Stimulated activated CD4-positive, alpha-beta T cell treated with anti-CD3 and anti-CD28 coated beads, TNF-alpha, amount 100 ng/mL, for 4 hours (primary cell): ENCODE data around the gene GLCCI1.

Experiments
- DNase-seq, 3 experiments: peaks; one replicate each; pipeline ENCODE4 v3.0.0-alpha.2; 2020; ENCODE audit warnings: low read depth in 3 of 3

GLCCI1 gene

DNA sequence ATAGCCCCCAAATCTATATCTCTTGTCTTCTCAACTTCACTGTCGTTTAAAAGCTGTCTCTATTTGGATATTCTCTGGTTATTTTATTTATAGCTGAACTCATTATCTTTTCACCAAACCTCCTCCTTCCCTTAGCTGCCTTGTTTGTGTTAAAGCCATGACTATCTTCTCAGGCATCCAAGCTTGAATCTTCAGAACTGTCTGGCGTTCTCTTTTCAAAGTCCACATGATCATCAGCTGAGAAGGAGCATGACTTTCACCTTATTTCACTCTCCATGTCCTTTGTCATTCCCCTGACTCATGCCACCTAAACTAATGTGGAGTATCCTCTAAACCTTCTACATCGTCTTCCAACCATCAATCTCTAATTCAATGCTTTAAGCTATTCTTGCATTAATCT, 5.7 kb upstream of the GLCCI1 start:
- no peak for DNase-seq

DNA sequence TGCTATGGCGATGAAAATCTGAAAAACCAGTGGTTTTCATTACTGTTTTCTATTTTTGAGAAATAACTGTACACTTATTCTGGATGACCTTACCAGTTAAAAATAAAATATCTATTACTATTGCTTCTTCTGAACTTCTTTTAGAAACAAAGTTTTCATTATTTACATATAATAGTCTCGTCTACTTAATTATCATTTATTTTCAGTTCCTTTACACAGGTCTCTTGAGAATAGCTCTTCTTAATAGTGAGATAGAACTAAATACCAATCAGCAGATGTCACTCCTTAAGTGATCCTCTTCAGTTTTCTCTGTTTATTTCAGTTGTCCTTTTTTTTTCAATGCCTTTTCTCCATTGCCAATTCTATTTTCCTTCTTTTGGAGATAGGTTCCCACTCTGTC, 4.3 kb upstream of the GLCCI1 start:
- DNase-seq, result no peak

DNA sequence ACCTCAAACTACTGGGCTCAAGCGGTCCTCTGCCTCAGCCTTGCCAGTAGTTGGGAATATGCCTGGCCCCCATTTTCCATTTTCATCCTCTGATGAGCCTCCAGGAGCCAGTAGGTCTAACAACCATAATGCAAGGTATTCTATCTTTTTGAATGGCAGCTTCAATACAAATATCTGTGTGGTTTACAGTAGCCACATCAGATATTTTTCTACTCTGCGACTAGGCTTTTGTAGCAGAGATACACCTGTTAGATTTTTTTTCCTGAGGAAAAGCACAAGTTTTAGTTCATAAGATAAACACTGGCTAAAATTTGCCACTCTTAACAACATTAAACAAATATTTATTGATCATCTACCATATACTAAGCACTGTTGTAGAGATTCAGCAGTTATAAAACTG, 3.9 kb upstream of the GLCCI1 start:
- no peak for DNase-seq

GRCh38 chr7:7965301-7965700, 3.3 kb upstream of the GLCCI1 start:
- no peak for DNase-seq

- no peak for DNase-seq
Measured at GRCh38 chr7:7966141-7966734, 2.4 kb upstream of the GLCCI1 start.

DNA sequence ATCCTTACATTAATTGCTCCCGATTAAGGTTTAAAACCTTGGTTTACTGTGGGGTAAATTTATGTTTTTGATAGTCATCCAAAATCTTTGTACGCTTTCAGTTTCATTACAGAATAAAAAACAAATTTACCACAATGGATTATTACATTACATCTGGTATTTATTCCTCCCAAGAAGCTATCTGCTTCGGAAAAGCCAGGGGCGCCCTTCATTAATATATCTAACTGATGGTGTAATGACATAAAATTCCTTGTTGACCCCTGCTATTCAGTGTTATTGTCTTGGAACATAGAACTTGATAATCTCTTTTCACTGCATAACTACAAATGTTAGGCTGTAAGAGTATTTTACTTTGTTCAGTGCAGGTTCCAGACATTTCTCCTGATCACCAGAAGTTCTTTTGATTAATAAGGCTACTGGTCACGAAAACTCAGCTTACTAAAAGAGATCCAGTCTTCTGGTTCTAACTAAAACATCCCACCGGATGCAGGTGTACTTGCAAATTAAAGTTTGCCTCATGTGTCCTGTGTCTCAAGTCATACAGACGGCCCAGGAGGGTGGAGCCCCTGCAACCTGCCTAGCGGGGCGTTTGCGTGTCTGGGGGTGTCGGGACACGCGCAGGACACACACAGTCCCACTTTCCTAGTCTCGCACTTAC, 581 bp upstream of the GLCCI1 start:
- DNase-seq, result no peak

GRCh38 chr7:7969306-7970236, 975 bp downstream of the GLCCI1 start:
- DNase-seq, result peak; percentile 9 to 21 (median 14)

DNA sequence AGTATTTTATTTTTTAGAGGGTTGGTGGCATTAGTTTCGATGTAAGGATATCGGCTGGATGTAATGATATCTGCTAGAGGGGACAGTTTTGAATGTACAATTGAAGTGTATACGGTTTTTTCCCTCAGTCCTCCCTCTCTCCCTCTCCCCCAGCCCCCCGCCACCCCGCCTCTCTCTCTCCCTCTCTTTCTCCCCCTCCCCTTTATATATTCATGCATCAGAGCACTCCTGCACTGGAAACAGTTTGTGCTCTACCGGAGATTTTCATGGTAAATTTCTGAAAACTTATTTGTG, 1.6 kb downstream of the GLCCI1 start:
- DNase-seq, result no peak

- no peak for DNase-seq
Measured at GRCh38 chr7:7970531-7971307, 2.1 kb downstream of the GLCCI1 start.

DNA sequence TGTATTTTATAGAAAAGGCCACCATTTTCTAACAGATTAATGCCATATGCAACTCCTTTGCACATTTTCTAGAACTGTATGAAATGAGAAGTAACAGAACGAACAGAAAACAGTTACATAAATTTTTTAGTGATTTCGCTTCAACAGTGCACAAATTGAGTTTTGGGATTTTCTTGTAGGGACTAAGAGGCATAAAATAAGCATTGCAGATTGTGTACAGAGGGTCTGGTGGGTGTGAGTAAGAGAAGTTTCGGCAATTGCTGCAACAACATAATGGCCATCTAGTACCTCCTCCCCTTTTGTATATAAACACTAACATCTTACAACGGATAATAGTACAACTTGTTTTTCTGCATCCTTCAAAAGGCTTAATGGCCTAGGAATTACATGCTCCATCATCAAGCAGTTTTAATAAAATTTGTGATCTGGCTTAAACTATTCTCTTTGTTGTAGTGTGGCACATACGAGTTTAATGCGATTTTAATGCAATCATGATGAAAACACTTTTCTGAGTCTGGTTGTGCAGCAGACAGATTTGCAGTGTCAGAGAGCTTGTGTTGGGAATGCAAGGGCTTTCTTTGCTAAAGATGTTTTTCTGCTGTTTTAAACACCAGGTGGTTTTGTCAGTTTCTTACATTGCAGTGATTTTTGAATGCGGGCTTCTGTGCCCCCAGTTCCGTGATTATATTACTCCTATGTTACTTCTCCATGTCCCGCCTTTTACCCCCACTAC, 2.9 kb downstream of the GLCCI1 start:
- DNase-seq, result no peak

GRCh38 chr7:7972128-7972527, 3.5 kb downstream of the GLCCI1 start:
- no peak for DNase-seq

- no peak for DNase-seq
Measured at GRCh38 chr7:7972922-7973594, 4.5 kb downstream of the GLCCI1 start.

DNA sequence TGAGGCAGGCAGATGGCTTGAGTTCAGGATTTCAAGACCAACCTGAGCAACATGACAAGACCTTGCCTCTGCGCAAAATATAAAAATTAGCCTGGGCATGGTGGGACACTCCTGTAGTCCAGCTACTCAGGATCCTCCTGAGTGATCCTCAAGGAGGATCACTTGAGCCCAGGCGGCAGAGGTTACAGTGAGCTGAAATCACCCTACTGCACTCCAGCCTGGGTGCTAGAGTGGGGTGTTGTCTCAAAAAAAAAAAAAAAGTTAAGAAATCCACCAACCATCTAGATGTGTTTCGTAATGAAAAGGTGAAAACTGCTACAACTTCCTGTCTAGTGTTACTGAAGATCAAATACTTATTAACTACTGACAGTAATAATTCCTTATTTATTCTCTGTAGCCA, 8.1 kb downstream of the GLCCI1 start:
- DNase-seq, result no peak

GRCh38 chr7:7977774-7978173, 9.2 kb downstream of the GLCCI1 start:
- DNase-seq, result no peak

DNA sequence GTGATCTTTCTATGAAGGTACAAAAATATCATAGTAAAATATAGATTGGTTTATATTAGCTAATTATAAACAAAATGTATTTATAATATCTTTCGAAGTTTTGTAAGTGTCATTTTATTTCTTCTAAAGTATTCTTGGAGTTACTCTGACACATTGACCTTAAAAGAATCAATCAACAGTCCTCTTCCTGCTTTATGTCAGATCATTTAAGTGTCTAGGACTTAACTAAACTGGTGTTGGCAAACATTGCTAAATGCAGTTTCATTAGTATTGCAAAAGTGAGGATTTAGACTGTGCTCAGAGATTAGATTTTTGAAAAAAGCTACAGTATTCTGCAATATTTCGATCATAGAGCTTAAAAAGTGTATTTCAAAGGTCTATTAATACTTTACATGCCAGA, 10.3 kb downstream of the GLCCI1 start:
- no peak for DNase-seq

DNA sequence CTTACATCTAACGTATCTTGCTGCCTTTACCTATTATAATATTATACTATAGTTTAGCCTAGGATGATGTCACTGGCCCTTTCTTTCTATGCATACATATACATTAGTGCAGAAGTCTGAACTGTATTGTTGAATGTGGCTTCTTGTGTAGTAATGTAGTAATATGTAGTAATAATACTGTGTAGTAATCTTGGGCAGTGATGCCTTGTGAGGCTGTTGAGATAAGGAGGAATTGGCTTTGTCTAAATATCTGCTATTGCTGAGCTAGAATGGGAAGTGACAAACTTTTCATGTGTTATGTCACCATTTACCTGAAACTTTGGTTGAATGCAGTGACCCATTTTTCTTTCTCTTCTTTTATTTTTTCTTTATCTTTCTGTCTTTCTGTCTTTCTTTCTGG, 11.0 kb downstream of the GLCCI1 start:
- no peak for DNase-seq

GRCh38 chr7:7980134-7980533, 11.5 kb downstream of the GLCCI1 start:
- no peak for DNase-seq

DNA sequence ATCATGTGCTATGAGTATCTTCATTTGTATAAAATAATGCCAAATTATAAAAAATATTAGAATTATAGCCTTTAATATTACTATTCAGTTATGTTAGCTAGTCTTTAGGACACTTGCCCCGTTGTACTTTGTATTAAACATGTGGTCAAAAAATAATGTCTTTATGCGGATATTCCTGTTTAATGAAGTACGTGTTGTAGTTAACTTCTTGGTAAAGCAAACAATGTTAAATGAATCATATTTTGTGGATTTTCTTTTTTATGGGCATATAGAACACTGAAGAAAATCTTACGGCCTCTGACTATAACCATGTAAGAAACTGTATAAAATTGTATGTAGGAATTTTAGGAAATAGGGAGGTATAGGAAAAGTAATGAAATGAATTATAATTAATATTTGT, 14.3 kb downstream of the GLCCI1 start:
- no peak for DNase-seq

- DNase-seq, result no peak
Measured at GRCh38 chr7:7984424-7984823, 15.8 kb downstream of the GLCCI1 start.

DNA sequence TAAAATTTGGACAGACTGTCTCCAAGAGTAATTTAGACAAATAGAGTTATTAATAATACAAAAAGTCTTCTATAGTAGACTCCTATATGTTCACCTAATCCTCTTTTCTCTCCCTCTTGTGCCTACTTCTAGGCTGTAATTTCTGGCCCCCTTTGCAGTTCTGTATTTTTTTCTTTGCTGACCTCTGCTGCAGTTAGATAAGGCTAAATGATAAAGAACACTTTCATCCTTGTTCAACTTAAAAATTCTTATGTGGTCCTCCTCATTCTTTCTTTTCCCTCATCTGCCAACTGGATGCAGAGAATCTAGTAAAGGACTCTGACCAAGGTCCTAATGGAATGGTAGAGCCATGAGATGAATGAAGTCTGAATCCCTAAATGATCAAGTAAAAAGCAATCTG, 20.1 kb downstream of the GLCCI1 start:
- no peak for DNase-seq

DNA sequence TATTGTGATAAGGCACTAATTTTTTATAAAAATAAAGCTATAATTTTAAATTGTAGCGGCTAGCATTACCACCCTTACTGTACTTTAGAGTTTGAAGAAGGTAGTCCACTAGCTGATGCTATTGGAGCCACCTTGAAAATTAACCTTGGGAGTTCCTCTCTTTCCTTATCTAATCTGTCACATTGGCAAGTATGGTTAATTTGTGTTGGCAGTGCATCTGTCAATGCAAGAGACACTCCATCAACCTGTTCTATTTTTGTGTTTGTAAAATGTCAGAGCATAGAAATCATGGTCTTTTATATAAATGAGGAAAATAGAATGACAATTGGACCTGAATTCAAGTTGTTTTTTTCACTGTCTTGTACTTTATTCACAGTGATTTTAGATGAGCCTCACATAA, 20.5 kb downstream of the GLCCI1 start:
- DNase-seq, result no peak
